ENCODE results near the gene CDC42BPA. TPM values are rescaled to one million over a fixed set of nuclear protein-coding genes. Genes with fewer than 3 reads are reported as not detected.
A peak's percentile ranks its signal among the peaks of the same experiment; 100 is the strongest.

CDC42BPA gene
- total and polyA plus RNA-seq, 2 of the 13 experiments (the other 11 are each of a cell fraction or from before 2014, with no cell fraction given): 6.5 to 16.0 TPM

GRCh38 chr1:226973898-226974543, 344.3 kb downstream of the CDC42BPA start (continued):
- no peak for TF ChIP-seq ZNF33A (CRISPR knock-in tag; IDR thresholded peaks at IDR 0.05; ENCODE audit: borderline replicate concordance)
- 0 out of 2 replicates have a peak, but pooled peaks have one; percentile 9 for TF ChIP-seq PITX1 (CRISPR knock-in tag; IDR thresholded peaks at IDR 0.05)
- TF ChIP-seq SAP130 (CRISPR knock-in tag; IDR thresholded peaks at IDR 0.05; ENCODE audit: low read depth): peak; percentile 61
- TF ChIP-seq HNF1B (CRISPR knock-in tag; IDR thresholded peaks at IDR 0.05): no peak
- TF ChIP-seq ARHGAP35 (CRISPR knock-in tag; IDR thresholded peaks at IDR 0.05; ENCODE audit: borderline replicate concordance): no peak
- no peak for TF ChIP-seq ZNF501 (CRISPR knock-in tag; IDR thresholded peaks at IDR 0.05)
- TF ChIP-seq MAFK (conservative IDR thresholded peaks at IDR 0.05 in 1 of 2, IDR thresholded peaks at IDR 0.05 in 1 of 2; ENCODE audit: low read length in 2 of 2): no peak
- TF ChIP-seq ISX (CRISPR knock-in tag; conservative IDR thresholded peaks at IDR 0.05): no peak
- TF ChIP-seq ZBTB26 (CRISPR knock-in tag; IDR thresholded peaks at IDR 0.05; ENCODE audit: borderline replicate concordance): no peak
- no peak for TF ChIP-seq TFE3 (CRISPR knock-in tag; IDR thresholded peaks at IDR 0.05)
- TF ChIP-seq UBTF (CRISPR knock-in tag; IDR thresholded peaks at IDR 0.05): no peak
- no peak for TF ChIP-seq ZZZ3 (CRISPR knock-in tag; IDR thresholded peaks at IDR 0.05; ENCODE audit: borderline replicate concordance)
- TF ChIP-seq ZNF839 (CRISPR knock-in tag; IDR thresholded peaks at IDR 0.05; ENCODE audit: borderline replicate concordance): no peak
- TF ChIP-seq FOXM1 (CRISPR knock-in tag; IDR thresholded peaks at IDR 0.05): no peak
- TF ChIP-seq NCOA2 (CRISPR knock-in tag; IDR thresholded peaks at IDR 0.05): no peak; the same call in 1 of the 2 replicates
- TF ChIP-seq ZNF17 (CRISPR knock-in tag; IDR thresholded peaks at IDR 0.05): no peak
- 0 out of 2 replicates have a peak, but pooled peaks have one; percentile 41 for TF ChIP-seq ZNF782 (CRISPR knock-in tag; IDR thresholded peaks at IDR 0.05; ENCODE audit: borderline replicate concordance)
- 0 out of 2 replicates have a peak, but pooled peaks have one; percentile 56 for TF ChIP-seq ZNF776 (CRISPR knock-in tag; IDR thresholded peaks at IDR 0.05)
- no peak for TF ChIP-seq ZFP36L1 (CRISPR knock-in tag; IDR thresholded peaks at IDR 0.05)
- peak; percentile 27; the same call in 1 of the 2 replicates for TF ChIP-seq ZNF343 (CRISPR knock-in tag; IDR thresholded peaks at IDR 0.05)
- TF ChIP-seq NFIC (IDR thresholded peaks at IDR 0.05; ENCODE audit: low read length): no peak
- TF ChIP-seq ZNF292 (CRISPR knock-in tag; IDR thresholded peaks at IDR 0.05; ENCODE audit: borderline replicate concordance, low read depth): no peak
- no peak for TF ChIP-seq KDM5A (IDR thresholded peaks at IDR 0.05; ENCODE audit: borderline replicate concordance, low read length)
- TF ChIP-seq MLLT10 (CRISPR knock-in tag; IDR thresholded peaks at IDR 0.05): no peak
- no peak for TF ChIP-seq TSC22D2 (CRISPR knock-in tag; IDR thresholded peaks at IDR 0.05; ENCODE audit: borderline replicate concordance)
